ENCODE results near the gene KLHL11. TPM values are rescaled to one million over a fixed set of nuclear protein-coding genes. Genes with fewer than 3 reads are reported as not detected.

The KLHL11 gene
- total and polyA plus RNA-seq, 2 of the 8 experiments (the other 6 are each of a cell fraction or from before 2014, with no cell fraction given) = 4.2 to 13.7 TPM

GRCh38 chr17:41806685-41807445, 58.4 kb downstream of the KLHL11 start:
- H3K23ac ChIP-seq (ENCODE audit: insufficient read length) = no peak overlapping the region
- CTCF ChIA-PET (ENCODE audit: partially characterized antibody) = interaction anchor here (0.8 to 1.2 kb wide), 4 partner anchors 9 to 29 kb away, joined by 3 to 4 read pairs (median 4); partner anchors contain the start of gene JUP
- 91% methylated on average over 8 of the region's 8 CpGs; no CpG with 5 or more reads in 1 of the 2 experiments for WGBS, 2 experiments (ENCODE audit: extremely low coverage in 1 of 2, insufficient coverage in 1 of 2, insufficient read length in 1 of 2, insufficient replicate concordance in 2 of 2, low coverage in 1 of 2, low lambda C conversion rate in 2 of 2, missing lambda C conversion rate in 1 of 2)

More at GRCh38 chr17:41806685-41807445, 58.4 kb downstream of the KLHL11 start:
- Histone ChIP-seq H3K36me3 (ENCODE audit: control insufficient read depth in 2 of 4, insufficient read depth in 4 of 4, low read length in 3 of 4) (peaks cover 0 to 3% (median 0%) of the 10 kb centered on the region in 4 experiments; a peak in 2 of 8 replicates), H3K9ac (replicated peaks in 1 of 4; ENCODE audit: extremely low read depth in 1 of 4, low read depth in 3 of 4, low read length in 3 of 4) (no peak overlapping the region), H3K27me3 (replicated peaks in 1 of 4; ENCODE audit: control insufficient read depth in 3 of 4, extremely low read depth in 1 of 4, insufficient read depth in 3 of 4, low read length in 3 of 4) (peaks cover 0 to 6% (median 3%) of the 10 kb centered on the region in 4 experiments; a peak in 4 of 7 replicates), H3K9me3 (ENCODE audit: insufficient read depth in 2 of 2, low read depth in 1 of 2, low read length in 1 of 2) (peaks cover 0 to 4% of the 10 kb centered on the region in 2 experiments; a peak in 1 of 4 replicates), H2BK12ac (ENCODE audit: low read depth, low read length) (no peak overlapping the region), H3K18ac (ENCODE audit: extremely low read depth, low read length) (no peak overlapping the region), H3K23me2 (ENCODE audit: low read depth, low read length) (peaks cover 7% of the 10 kb centered on the region; the same call in 1 of the 2 replicates), H3K79me1 (ENCODE audit: low read depth, low read length) (peaks cover 4% of the 10 kb centered on the region; the same call in 1 of the 2 replicates), H3K4ac (replicated peaks; ENCODE audit: insufficient read length, low read depth, low read length) (no peak overlapping the region), H3K79me2 (ENCODE audit: control insufficient read depth in 1 of 2, insufficient read depth in 2 of 2, low read length in 2 of 2) (peaks cover 0 to 7% of the 10 kb centered on the region in 2 experiments; a peak in 1 of 4 replicates), H3K14ac (ENCODE audit: insufficient read length) (no peak overlapping the region), H4K5ac (ENCODE audit: insufficient read length, low read depth, low read length) (no peak overlapping the region), H2BK15ac (ENCODE audit: low read length) (no peak overlapping the region), H3K4me3 (ENCODE audit: extremely low read depth in 1 of 4, insufficient read depth in 2 of 4, low read depth in 3 of 4, low read length in 4 of 4) (no peak overlapping the region), H3K56ac (replicated peaks; ENCODE audit: insufficient read length, low read depth, low read length) (no peak overlapping the region), H3K4me1 (replicated peaks in 1 of 4; ENCODE audit: control insufficient read depth in 3 of 4, insufficient read depth in 4 of 4, low read length in 3 of 4) (peaks cover 0 to 7% (median 2%) of the 10 kb centered on the region in 4 experiments; a peak in 4 of 7 replicates), H4K20me1 (replicated peaks in 1 of 2; ENCODE audit: control insufficient read depth in 1 of 2, insufficient read depth in 2 of 2, low read length in 2 of 2) (peaks cover 0 to 7% of the 10 kb centered on the region in 2 experiments), H3K4me2 (ENCODE audit: insufficient read depth in 1 of 2, low read depth in 2 of 2, low read length in 2 of 2) (no peak overlapping the region), H2AK5ac (ENCODE audit: low read depth, low read length) (no peak overlapping the region), H4K8ac (ENCODE audit: extremely low read depth, insufficient read depth, low read length) (no peak overlapping the region; the same call in 1 of the 2 replicates), H4K91ac (replicated peaks; ENCODE audit: insufficient read length, low read length) (no peak overlapping the region), H2BK20ac (ENCODE audit: low read length) (no peak overlapping the region), H3K27ac (ENCODE audit: low read depth, low read length) (no peak overlapping the region), H2AFZ (ENCODE audit: low read length) (no peak overlapping the region), H2BK5ac (ENCODE audit: low read depth, low read length) (no peak overlapping the region), H2BK120ac (replicated peaks; ENCODE audit: low read depth, low read length) (no peak overlapping the region)
- no peak for DNase-seq (ENCODE audit: low read depth in 1 of 2, low spot score in 2 of 2)
- no peak for FAIRE-seq
- POLR2A ChIA-PET (ENCODE audit: partially characterized antibody) = interaction anchor here (0.6 to 4.1 kb wide), 8 partner anchors 9 to 124 kb away, joined by 3 to 14 read pairs (median 4); partner anchors contain the start of genes EIF1, HAP1 and JUP
- TF ChIP-seq YY1 (IDR thresholded peaks at IDR 0.05; ENCODE audit: low read depth, low read length) = no peak
- no peak for TF ChIP-seq BACH1 (IDR thresholded peaks at IDR 0.05; ENCODE audit: low read length)
- no peak for TF ChIP-seq CBX8 (IDR thresholded peaks at IDR 0.05; ENCODE audit: borderline replicate concordance, low read depth, low read length)
- no peak for TF ChIP-seq ATF2 (IDR thresholded peaks at IDR 0.05; ENCODE audit: low read length)
- no peak for TF ChIP-seq KDM4A (IDR thresholded peaks at IDR 0.05; ENCODE audit: low read depth, low read length, severe bottlenecking)
- TF ChIP-seq GABPA (IDR thresholded peaks at IDR 0.05; ENCODE audit: borderline replicate concordance, insufficient read depth, low read length) = no peak

Measured in H1 (cell line).